AG04449 (cell line): ENCODE measurements around the gene APOOL.

Source experiments
- CTCF ChIA-PET: fragments of 350-600 bp; formaldehyde crosslinking; extraction: SDS; loops from one replicate; lab custom pipeline; 2021; ENCODE audit warnings: antibody characterized with exemption; lab: Yijun Ruan, JAX
- POLR2A ChIA-PET: fragments of 400-600, 350-600 bp; formaldehyde crosslinking; extraction: SDS; loops from one replicate; lab custom pipeline; 2020; ENCODE audit warnings: antibody characterized with exemption, inconsistent platforms; lab: Yijun Ruan, JAX
- DNase-seq: peaks from one replicate; pipeline ENCODE4 v3.0.0-alpha.2; 2010; ENCODE audit warnings: low read depth, low spot score
- H3K4me3 ChIP-seq: 2 replicates; pipeline ENCODE4 v1.5.1; 2011; ENCODE audit warnings: low read depth, mild to moderate bottlenecking, control low read depth, low read length
- CTCF ChIP-seq: IDR thresholded peaks from one replicate; pipeline ENCODE4 v1.5.1; 2011; ENCODE audit warnings: mild to moderate bottlenecking, moderate library complexity, low read length, control low read depth, inconsistent platforms; ENCODE audit not compliant: insufficient read depth; ENCODE audit errors: missing control alignments

Gene APOOL

DNA sequence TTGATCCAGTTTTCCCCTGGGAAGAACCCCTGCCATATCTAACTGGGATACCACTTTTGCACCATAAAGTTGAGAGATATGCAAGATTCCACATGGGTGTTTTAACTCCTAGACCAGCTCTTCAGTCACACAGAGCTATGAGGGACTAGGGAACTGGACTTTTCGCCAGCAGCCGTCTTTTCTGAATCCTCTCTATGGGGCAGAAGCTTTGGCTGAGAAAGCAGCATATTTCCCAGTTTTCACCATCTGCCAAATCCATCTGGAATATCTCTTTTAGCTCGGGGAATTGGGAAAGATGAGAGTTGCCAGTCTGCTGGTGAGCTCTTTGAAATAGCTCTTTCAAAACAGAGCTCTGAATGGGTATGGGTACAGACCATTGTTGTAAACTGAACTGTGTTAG, 20.9 kb downstream of the APOOL start:
- no peak for DNase-seq
- POLR2A ChIA-PET: no interaction called here
- CTCF ChIA-PET: interaction anchor here (0.7 kb wide), 1 partner anchor 9 kb away, joined by 3 read pairs; no protein-coding TSS in a partner anchor
- no peak for TF ChIP-seq CTCF
- no peak overlapping the region for H3K4me3 ChIP-seq

GRCh38 chrX:85026170-85026569, 22.5 kb downstream of the APOOL start:
- no peak overlapping the region for H3K4me3 ChIP-seq
- no peak for TF ChIP-seq CTCF
- ChIA-PET POLR2A (no interaction called here), CTCF (no interaction called here)
- no peak for DNase-seq

- H3K4me3 ChIP-seq: no peak overlapping the region
- POLR2A ChIA-PET: no interaction called here
- no peak for TF ChIP-seq CTCF
- DNase-seq: no peak
- CTCF ChIA-PET: no interaction called here
Observed at GRCh38 chrX:85029043-85029442, 25.4 kb downstream of the APOOL start.

DNA sequence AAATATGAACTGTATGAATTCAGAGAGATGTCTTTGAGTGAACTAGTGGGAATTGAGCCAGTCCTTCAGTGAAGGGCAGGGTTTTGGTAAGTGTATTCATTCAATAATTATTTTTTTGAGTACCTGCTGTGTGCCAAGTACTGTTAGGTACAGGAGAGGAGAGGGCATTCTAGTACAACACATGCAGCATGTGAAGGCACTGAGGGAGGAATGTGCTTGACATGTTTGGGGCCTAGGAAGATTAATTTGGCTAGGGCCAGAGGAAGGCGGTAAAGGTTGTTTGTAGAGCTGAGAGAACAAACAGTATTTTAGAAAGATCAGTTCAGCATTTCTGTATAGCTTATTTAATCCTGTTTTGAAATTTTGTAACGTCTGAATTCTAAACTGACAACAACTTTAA, 27.8 kb downstream of the APOOL start:
- H3K4me3 ChIP-seq: no peak overlapping the region
- CTCF ChIA-PET: no interaction called here

DNA sequence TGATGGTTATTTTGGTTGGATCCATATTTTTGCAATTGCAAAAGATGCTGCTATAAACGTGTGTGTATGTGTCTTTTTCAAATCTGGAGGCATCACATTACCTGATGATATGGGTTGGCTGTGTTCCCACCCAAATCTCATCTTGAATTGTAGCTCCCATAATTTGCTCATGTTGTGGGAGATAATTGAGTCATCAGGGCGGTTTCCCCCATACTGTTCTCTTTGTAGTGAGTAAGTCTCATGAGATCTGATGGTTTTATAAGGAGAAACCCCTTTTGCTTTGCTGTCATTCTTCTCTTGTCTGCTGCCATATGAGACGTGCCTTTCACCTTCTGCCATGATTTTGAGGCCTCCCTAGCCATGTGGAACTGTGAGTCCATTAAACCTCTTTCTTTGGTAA, 33.4 kb downstream of the APOOL start:
- H3K4me3 ChIP-seq: no peak overlapping the region
- ChIA-PET CTCF (no interaction called here), POLR2A (no interaction called here)
- no peak for DNase-seq
- no peak for TF ChIP-seq CTCF

More for the DNA sequence above, 27.8 kb downstream of the APOOL start:
- POLR2A ChIA-PET: no interaction called here
- TF ChIP-seq CTCF: no peak
- DNase-seq: no peak

DNA sequence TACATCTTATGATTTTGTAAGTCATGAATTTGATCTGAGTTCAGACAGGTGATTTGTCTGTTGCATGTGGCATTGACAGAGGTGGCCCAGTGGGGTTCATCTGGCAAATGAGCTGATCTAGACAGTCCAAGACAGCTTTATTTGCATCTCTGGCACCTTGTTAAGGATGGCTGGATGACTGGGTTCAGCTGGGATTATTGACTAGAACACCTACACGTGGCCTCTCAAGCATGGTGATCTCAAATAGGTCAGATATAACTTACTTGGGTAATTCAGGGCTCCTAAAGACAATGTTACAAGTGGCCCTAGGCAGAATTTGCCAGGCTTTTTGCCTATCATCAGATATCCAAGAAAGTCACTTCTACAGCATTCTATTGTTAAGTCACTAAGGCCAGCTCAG, 48.0 kb downstream of the APOOL start:
- ChIA-PET POLR2A (no interaction called here), CTCF (interaction anchor here (6.8 kb wide), 1 partner anchor 322 kb away, joined by 32 read pairs; no protein-coding TSS in a partner anchor)
- TF ChIP-seq CTCF: no peak
- no peak overlapping the region for H3K4me3 ChIP-seq
- DNase-seq: no peak
